ENCODE results near the gene RAP1GDS1. TPM values are rescaled to one million over a fixed set of nuclear protein-coding genes. Genes with fewer than 3 reads are reported as not detected.

RAP1GDS1 gene
- total RNA-seq, 1 donor from 2014 or later: 14.0 TPM

Other genes starting within 250 kb of the RAP1GDS1 start
- gene STPG2, start 117.9 kb upstream of the RAP1GDS1 start, total RNA-seq: 0.43 TPM

Measured in Right ventricle myocardium inferior (tissue), 1 donor.